Measurements from ENCODE around the gene SRSF11.
"Not testable (repeated sequence)": the region's sequence is repeated elsewhere in the genome, so short reads cannot be mapped to it uniquely, and the experiment has no call there.

SRSF11 gene, protein sequence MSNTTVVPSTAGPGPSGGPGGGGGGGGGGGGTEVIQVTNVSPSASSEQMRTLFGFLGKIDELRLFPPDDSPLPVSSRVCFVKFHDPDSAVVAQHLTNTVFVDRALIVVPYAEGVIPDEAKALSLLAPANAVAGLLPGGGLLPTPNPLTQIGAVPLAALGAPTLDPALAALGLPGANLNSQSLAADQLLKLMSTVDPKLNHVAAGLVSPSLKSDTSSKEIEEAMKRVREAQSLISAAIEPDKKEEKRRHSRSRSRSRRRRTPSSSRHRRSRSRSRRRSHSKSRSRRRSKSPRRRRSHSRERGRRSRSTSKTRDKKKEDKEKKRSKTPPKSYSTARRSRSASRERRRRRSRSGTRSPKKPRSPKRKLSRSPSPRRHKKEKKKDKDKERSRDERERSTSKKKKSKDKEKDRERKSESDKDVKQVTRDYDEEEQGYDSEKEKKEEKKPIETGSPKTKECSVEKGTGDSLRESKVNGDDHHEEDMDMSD

DNA sequence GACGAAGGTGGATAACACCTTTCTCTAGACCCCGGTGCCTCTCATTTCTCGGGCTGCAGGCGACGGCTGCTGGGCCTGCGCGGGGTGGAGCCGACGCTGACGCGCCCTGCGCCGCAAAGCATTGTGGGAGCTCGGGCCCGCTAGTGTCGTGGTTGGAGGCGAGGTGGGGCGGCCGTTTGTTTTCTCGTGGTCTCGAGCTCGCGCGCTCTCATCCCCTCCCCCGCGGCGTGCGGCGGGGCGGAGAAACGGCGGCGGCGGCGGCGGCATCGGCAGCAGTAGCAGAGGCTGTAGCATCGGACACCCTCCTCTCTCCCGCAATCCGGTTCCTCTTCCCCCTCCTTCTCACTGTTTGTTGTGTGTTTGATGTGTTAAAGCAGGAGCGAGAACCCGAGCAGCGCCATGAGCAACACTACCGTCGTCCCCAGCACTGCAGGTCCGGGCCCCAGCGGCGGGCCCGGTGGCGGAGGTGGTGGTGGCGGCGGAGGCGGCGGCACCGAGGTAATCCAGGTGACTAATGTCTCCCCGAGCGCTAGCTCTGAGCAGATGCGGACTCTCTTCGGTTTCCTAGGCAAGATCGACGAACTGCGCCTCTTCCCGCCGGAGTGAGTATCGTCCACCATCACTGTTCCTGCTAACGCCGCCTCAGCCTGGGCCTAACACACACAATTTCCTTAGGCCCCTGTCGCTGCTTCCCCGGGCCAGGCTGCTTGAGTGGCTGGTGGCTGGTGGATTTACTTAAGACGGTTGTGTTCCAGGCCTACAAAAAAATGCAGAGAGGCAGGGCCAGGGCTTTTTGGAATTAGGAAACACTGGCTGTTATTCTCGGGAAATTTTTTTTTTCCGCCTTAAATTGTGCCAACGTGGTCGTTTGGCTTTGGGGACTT lies at the start of gene SRSF11:
Gene SRSF11, plus strand, starts transcription at position 143 of the 884 bp plus-strand sequence. Its CDS starts 257 bp downstream, at position 400.
- peak; percentile 97 for DNase-seq (ENCODE audit: low read depth, low spot score)

DNA sequence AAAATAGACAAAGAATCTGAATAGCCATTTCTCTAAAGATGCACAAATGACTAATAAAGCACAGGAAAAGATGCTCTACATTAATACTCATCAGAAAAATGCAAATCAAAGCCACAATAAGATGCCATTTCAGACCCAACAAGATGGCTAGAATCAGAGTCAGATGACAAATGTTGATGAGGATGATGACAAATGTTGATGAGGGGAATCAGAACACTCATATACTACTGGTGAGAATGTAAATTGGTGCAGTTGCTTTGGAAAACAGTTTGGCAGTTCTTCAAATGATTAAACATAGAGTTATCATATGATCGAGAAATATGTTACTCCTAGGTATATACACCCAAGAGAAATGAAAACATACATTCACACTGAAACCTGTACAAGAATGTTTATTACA lies 49.7 kb upstream of the SRSF11 start:
- no peak for DNase-seq (ENCODE audit: low read depth, low spot score)

DNA sequence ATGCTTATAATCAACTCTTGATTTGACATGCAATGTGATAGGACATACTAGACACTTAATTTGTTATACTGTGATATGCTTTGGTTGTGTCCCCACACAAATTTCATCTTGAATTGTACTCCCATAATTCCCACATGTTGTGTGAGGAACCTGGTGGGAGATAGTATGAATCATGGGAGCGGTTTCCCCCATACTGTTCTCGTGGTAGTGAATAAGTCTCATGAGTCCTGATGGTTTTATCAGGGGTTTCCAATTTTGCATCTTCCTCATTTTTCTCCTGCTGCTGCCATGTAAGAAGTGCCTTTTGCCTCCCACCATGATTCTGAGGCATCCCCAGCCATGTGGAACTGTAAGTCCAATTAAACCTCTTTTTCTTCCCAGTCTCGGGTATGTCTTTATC lies 36.0 kb upstream of the SRSF11 start:
- not testable (repeated sequence) for DNase-seq (ENCODE audit: low read depth, low spot score)

DNA sequence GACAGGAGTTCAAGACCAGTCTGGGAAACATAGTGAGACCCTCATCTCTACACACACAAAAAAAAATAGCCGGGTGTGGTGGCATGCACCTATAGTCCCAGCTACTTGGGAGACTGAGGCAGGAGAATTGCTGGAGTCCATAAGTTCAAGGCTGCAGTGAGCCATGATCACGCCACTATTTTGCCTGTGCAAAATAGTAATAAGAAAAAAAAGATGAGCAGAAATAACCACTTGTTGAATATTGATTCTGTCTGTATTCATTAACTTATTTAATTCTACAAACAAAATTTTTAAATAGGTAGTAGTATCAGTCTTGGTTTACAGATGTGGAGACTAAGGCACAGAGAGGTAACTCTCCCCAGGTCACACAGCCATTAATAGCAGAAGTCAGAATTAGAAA lies 32.7 kb upstream of the SRSF11 start:
- DNase-seq (ENCODE audit: low read depth, low spot score): no peak

DNA sequence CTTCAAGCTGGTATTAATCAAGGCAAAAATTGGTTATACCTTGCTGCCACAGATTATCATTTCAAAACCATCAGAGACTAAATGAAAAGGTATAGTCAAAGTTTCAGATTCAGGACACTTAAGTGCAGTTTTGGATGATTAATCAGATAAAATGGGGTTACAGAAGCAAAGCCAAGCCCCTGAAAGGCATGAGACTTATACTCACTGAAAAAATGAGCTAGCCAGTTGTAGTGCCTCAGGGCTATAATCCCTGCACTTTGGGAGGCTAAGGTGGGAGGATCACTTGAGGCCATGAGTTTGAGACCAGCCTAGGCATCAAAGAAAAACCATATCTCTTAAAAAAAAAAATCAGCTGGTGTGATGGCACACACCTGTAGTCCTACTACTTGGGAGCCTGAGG lies 31.0 kb upstream of the SRSF11 start:
- no peak for DNase-seq (ENCODE audit: low read depth, low spot score)

DNA sequence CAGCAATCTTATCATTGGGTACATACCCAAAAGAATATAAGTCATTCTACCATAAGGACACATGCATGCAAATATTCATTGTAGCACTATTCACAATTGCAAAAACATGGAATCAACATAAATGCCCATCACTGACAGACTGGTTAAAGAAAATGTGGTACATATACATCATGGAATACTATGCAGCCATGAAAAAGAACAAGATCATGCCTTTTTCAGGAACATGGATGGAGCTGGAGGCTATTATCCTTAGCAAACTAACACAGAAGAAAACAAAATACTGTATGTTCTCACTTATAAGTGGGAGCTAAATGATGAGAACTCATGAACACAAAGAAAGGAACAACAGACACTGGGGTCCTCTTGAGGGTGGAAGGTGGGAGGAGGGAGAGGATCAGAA lies 28.7 kb upstream of the SRSF11 start:
- DNase-seq (ENCODE audit: low read depth, low spot score): not testable (repeated sequence)

DNA sequence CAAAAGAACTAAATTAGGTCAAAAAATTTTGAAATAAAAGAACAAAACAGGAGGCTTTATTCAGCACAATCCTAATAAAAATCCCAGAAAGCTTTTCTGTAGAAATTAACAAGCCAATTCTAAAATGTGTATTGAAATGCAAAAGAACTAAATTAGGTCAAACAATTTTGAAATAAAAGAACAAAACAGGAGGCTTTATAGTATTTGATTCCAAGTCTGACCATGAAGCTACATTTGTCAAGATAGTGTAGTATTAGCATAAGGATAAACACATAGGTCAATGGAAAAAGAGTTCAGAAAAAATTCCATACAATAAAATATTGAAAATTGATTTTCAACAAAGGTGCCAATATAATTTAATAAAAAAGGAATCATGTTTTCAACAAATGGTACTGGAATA lies 26.6 kb upstream of the SRSF11 start:
- no peak for DNase-seq (ENCODE audit: low read depth, low spot score)

DNA sequence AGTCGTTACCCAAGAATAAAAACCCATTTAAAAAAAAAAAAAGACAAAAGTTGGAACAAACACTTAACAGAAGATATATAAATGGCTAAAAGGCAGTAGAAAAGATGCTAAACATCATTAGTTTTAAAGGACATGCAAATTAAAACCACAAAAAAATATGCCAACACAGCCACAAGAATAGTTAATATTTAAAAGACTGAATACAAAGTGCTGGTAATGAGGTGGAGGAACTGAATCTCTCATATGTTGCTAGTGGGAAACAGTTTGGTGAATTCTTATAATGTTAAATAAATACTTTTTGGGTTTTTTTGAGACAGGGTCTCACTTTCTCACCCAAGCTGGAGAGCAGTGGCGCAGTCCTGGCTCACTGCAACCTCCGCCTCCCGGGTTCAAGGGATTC lies 25.8 kb upstream of the SRSF11 start:
- no peak for DNase-seq (ENCODE audit: low read depth, low spot score)

DNA sequence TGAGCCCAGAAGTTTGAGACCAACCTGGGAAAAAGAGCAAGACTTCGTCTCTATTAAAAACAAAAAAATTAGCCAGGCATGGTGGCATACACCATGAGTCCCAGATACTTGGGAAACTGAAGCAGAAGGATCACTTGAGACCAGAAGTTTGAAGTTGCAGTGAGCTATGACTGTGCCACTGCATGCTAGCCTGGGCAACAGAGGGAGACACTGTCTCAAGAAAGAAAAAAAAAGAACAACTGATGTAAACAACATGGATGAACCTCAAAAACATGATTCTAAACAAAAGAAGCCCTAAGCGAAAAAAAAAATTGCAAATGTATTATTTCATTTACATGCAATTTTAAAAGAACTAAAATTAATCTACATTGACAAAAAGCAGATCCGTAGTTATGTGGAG lies 24.8 kb upstream of the SRSF11 start:
- no peak for DNase-seq (ENCODE audit: low read depth, low spot score)

DNA sequence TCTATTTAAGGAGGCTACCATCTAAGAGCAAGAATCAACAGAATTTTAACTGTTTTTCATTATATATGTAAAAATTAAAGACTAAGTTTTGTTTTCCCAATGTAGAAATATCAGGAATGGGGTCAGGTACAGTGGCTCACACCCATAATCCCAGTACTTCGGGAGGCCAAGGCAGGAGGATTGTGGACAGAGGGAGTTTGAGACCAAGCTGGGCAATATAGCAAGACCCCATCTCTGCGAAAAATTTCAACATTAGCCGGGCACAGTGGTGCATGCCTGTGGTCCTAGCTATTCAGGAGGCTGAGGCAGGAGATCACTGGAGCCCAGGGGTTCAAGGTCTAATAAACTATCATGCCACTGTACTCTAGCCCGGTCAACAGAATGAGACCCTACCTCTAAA lies 21.1 kb upstream of the SRSF11 start:
- DNase-seq (ENCODE audit: low read depth, low spot score): no peak

DNA sequence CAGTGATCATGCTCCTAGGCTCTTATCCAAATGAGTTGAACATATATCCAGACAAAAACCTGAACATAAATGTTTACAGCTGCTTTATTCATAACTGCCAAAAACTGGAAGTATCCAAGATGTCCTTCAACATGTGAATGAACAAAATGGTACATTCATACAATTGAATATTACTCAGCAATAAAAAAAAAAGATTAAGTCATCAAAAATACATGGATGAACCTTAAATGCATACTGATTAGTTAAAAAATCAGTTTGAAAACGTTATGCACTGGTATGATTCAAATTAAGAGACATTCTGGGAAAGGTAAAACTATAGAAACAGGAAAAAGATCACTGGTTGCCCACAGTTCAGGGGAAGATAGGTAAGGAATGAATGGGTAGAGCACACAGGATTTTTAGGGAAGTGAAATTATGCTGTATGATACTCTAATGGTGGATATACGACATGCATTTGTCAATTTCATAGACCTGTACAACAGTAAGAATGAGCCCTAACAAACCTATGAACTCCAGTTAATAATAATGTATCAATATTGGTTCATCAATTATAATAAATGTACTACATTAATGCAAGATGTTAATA lies 18.9 kb upstream of the SRSF11 start:
- no peak for DNase-seq (ENCODE audit: low read depth, low spot score)

DNA sequence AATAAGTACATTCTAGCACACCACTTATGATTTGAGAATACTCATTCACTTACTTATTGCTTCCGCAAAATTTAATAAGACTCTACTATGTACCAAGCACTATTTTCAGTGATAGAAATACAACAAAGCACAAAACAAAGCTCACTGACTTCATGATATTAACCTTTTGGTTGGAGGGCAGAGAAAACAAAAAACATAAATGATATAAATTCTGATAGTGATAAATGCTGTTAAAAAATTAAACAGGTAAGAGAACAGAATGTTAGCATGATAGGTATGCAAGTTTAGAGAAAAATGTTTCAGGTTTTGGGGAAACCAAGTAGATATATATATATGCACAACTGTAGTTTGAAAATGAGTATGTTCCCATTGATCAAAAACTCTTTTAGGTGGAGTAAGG lies 17.0 kb upstream of the SRSF11 start:
- no peak for DNase-seq (ENCODE audit: low read depth, low spot score)

DNA sequence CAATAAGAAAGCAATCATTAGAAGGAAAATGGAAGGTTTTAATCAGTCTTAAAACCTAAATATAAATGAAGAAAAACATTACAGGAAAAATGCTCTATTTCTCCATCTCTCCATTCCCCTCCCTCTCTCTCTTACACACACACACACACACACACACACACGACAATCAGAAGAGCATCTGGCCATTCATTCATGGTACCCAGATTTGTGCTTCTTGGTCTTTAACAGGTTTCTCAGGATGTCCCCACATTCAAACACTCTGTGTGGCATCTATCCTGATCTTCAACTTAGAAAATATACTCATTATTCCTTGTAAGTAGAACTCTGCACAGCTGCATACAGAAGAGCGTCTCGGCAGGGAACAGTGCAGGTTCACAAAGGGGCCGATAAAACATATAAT lies 16.6 kb upstream of the SRSF11 start:
- DNase-seq (ENCODE audit: low read depth, low spot score): no peak

DNA sequence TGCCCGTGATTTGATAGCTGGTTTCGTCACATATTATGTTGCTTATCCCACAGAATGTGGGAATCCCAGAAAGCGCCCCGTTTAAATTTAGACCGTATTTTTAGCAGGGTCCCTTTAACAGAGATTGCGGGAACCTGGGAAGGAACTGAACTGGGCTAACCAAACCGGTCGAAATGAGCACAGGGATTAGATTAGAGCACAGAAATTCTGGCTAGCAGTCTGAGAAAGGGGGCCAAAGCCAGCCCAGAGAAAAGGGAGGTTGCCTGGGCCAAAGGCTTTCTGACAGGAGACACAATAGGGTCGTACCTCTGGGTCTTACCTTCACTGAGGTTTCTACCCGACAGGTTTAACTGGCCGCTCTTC lies 16.1 kb upstream of the SRSF11 start:
- DNase-seq (ENCODE audit: low read depth, low spot score): no peak

DNA sequence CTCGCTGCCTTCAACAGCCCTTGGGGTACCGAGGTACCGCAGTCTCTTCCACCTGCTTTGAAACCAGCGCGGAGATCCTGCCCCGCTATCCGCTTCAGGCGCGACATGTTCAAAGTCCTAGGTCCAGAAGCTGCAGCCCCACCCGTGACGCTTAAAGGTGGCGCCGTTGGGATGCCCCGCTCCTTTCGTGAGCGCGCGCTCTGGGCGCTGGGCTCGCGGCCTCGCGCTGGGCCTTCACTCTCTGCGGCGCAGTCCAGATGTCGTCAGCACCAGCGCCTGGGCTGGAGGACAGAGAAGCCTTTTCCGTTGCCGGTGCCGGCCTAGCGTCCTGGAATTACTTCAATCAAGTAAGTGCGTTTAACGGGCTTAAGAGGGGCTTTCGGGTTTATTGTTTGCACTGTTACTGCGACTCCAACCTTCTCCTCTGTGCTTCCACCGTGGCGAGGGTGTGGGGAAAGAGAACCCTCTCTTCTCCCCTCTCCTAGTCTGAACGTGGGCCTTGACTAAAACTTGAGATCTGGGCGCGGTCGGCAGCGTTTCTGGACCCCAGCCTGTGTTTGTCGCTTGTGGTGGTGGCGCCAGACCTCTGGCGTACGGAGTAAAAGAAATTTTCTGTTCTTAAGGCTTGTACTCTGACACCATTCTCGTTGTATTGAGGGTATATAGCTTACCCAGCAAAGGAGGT lies 15.6 kb upstream of the SRSF11 start, which contains the start of gene LRRC40:
Gene LRRC40, minus strand, starts transcription at position 146 of the 685 bp plus-strand sequence. Its CDS starts 39 bp downstream, at position 107.
- DNase-seq (ENCODE audit: low read depth, low spot score): peak; percentile 98

DNA sequence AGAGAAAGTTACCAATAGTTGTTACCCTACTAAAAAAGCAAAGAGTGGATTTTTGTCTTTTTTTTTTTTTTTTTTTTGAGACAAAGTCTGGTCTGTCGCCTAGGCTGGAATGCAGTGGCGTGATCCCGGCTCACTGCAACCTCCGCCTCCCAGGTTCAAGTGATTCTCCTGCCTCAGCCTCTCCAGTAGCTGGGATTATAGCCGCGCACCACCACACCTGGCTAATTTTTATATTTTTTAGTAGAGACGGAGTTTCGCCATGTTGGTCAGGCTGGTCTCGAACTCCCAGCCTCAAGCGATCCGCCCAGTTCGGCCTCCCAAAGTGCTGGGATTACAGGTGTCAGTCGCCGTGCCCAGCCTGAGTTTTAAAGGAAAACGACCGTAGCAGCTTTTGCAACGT lies 14.3 kb upstream of the SRSF11 start:
- not testable (repeated sequence) for DNase-seq (ENCODE audit: low read depth, low spot score)

DNA sequence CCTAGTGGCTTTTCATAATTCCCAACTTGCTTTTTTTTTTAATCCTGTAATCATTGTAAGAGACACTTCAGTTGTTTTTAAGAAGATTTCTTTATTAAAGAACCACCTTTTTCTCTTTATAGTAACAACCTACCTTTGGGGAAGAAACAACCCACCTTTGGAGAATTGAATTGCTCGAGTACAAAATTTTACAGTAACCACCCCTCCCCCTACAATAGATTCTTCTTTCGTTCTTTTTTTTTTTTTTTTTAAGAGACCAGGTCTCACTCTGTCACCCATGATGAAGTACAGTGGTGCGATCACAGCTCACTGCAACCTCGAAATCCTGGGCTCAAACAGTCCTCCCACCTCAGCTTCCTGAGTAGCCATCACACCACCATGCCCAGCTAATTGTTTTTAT lies 13.7 kb upstream of the SRSF11 start:
- DNase-seq (ENCODE audit: low read depth, low spot score): no peak

DNA sequence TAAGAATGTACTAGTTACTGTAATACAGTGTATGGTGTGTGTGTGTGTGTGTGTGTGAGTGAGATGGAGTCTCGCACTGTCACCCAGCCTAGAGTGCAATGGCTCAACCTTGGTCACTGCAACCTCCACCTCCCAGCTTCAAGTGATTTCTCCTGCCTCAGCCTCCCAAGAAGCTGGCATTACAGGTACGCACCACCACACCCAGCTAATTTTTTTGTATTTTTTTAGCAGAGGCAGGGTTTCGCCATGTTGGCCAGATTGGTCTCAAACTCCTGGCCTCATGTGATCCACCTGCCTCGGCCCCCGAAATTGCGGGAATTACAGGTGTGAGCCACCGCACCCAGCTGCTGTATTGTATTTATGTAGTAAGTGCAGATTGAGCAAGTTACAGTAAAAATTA lies 12.9 kb upstream of the SRSF11 start:
- no peak for DNase-seq (ENCODE audit: low read depth, low spot score)

DNA sequence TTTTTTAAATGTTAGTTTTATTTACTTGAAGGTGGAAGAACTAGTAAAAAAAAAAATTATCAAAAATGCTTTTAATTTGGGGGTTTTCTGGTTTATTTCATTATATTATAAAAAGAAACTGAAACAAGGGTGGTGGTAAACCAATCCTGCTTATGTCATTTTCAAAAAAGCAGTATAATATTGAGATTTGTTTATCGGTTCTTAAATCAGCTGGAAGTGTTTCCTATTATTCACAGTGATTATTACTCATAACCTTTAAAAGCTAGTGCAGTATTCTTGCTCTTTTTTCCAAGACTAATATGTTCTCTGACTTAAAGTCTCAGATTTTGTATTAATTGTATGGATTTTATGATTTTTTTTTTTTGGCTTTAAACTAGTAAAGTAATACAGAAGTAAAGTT lies 10.4 kb upstream of the SRSF11 start:
- no peak for DNase-seq (ENCODE audit: low read depth, low spot score)

DNA sequence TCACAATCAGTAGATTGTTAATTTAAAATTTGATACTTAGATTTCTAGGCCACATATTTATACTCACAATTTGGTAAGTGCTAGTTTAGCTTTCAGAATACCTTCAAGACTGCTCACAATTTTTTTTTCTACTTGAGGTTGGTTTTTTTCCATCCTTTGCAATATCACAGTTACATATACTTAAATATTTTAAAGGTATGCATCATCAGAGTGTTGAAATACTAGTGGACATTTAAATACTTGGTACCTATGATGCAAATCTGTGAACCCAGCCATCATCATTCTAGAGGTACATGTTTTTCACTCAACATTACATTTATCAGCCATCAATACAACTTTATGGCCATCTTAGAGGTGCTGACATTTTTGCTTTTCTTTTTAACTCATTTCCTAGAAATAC lies 9.6 kb upstream of the SRSF11 start:
- DNase-seq (ENCODE audit: low read depth, low spot score): no peak

DNA sequence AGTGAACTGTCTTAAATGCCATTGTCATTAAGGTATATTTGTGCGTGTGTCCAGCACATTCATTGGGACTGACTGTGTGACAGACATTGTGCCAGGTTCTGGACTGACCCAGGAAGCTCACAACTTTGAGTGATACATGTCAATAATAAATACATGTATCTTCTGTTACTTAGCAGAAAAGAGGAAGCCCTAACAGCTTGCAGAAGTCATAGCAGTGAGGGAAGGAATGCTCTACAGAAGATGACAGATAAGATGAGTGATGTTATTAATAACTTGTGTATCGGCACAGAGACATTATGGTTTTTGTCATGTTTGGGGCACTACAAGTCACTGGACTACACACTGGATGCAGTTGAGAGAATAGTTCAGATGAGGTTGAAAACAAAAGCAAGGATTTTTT lies 1.2 kb upstream of the SRSF11 start:
- DNase-seq (ENCODE audit: low read depth, low spot score): no peak
